ENCODE measurements around the gene C11orf16.
"Not testable (repeated sequence)": the region's sequence is repeated elsewhere in the genome, so short reads cannot be mapped to it uniquely, and the experiment has no call there.

C11orf16 gene

GRCh38 chr11:8881585-8881984 is 51.2 kb downstream of the C11orf16 start:
- not testable (repeated sequence) for DNase-seq

- no peak for DNase-seq
Observed at GRCh38 chr11:8878771-8879170, 54.0 kb downstream of the C11orf16 start.

DNA sequence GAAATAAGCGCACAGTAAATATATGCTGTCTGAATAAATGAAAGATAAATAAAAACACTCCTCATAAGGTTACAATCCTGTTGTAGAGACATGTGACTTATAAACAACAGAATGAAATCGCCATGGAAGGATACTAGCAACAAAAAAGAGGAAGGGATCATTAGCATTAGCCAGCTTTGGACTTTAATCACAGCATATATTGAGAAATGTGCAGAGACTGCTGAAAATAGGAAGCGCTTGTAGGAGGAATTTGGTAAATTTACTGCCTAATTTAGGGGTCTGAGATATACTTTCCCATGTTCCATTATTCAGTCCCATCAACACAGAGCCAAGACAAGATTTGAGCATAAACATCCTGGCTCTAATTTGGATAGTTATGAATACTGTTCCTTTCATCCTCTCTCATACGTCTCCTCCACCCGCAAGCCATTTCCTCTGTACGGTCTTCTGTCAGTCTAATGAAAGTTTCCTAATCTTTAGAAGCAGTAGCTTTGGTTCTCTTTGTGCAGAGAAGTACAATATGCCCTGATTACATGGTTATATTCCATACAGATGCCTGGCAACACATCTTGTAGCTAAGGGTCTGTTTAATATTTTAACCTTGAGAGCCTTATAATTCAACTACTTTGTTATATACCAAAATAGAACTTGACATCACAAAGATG is 58.9 kb downstream of the C11orf16 start:
- no peak for DNase-seq

DNA sequence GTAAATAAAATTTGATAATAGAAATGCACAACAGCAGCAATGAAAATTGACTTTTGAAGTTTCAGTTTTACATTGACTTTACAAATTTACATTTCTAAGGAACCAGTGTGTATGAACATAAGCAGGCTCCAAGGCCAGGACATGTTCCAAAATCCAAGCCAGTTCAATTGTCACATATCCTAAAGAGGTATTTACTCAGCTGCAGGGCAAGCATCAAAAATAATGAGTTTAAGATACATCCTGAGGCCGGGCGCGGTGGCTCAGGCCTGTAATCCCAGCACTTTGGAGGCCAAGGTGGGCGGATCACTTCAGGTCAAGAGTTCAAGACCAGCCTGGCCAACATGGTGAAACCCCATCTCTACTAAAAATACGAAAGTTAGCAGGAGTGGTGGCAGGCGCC is 60.8 kb downstream of the C11orf16 start:
- DNase-seq, result no peak

- no peak for DNase-seq
Observed at GRCh38 chr11:8871171-8871775, 61.5 kb downstream of the C11orf16 start.

DNA sequence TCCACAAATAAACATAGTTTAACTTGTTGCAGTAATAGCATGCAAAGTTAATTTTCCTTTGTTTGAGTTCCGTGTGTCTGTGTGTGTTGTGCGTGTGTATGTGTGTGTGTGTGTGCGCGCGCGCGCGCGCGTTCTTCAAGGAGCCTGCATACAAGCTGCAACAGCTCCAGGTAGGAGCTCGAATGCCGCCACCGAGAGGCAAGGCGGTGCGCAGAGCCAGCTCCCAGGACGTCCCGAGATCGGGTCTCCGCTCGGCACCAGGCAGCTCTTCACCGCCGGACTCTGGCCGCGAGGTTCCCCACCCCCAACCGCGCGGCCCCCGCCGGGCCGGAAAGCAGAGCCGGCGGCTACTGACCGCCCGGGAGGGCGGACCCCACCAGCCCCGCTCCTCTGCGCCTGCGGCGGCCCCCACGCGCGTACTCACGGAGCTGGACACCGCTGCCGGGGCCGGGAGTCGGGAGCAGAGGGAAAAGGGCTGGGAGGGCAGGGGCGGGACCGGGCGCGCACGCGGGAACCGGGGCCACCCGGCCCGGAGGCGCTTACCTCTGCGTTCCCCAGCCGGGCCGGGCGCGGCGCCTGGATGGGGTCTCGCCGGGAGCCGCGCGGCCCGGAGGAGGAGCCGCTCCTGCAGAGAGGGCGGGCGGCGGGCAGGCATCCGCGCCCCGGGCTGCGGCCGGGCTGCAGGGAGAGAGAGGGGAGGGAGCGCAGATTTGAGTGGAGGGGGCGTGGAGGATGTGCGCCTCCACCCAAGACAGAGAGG is 62.2 kb downstream of the C11orf16 start:
- no peak for DNase-seq
